Muscle layer of colon (tissue), 2 donors: Measurements from ENCODE around the gene RHEB.

Experiments
- H3K27ac ChIP-seq: one replicate; pipeline ENCODE4 v1.7.0; 2013; ENCODE audit warnings: low read depth, mild to moderate bottlenecking, low read length, moderate library complexity
- H3K27me3 ChIP-seq, 2 donors: one replicate each; pipeline ENCODE4 v1.7.0; 2013; ENCODE audit warnings: low read length in 2 of 2, mild to moderate bottlenecking in 2 of 2; ENCODE audit not compliant: insufficient read depth in 2 of 2, control insufficient read depth in 1 of 2
- H3K36me3 ChIP-seq: one replicate; pipeline ENCODE4 v1.7.0; 2013; ENCODE audit warnings: mild to moderate bottlenecking, low read length; ENCODE audit not compliant: insufficient read depth
- H3K4me1 ChIP-seq: one replicate; pipeline ENCODE4 v1.7.0; 2013; ENCODE audit warnings: mild to moderate bottlenecking, low read length; ENCODE audit not compliant: insufficient read depth
- H3K4me3 ChIP-seq, 2 donors: one replicate each; pipeline ENCODE4 v1.7.0; 2013; ENCODE audit warnings: low read length in 2 of 2, low read depth in 1 of 2, mild to moderate bottlenecking in 1 of 2, moderate library complexity in 1 of 2
- H3K9ac ChIP-seq: one replicate; pipeline ENCODE4 v1.7.0; 2013; ENCODE audit warnings: low read length
- H3K9me3 ChIP-seq: one replicate; pipeline ENCODE4 v1.7.0; 2013; ENCODE audit warnings: mild to moderate bottlenecking, low read length
- donor health status: abdominal sarcoma.
- donor health status: Adenocarcinoma of cecum.

The RHEB gene

DNA sequence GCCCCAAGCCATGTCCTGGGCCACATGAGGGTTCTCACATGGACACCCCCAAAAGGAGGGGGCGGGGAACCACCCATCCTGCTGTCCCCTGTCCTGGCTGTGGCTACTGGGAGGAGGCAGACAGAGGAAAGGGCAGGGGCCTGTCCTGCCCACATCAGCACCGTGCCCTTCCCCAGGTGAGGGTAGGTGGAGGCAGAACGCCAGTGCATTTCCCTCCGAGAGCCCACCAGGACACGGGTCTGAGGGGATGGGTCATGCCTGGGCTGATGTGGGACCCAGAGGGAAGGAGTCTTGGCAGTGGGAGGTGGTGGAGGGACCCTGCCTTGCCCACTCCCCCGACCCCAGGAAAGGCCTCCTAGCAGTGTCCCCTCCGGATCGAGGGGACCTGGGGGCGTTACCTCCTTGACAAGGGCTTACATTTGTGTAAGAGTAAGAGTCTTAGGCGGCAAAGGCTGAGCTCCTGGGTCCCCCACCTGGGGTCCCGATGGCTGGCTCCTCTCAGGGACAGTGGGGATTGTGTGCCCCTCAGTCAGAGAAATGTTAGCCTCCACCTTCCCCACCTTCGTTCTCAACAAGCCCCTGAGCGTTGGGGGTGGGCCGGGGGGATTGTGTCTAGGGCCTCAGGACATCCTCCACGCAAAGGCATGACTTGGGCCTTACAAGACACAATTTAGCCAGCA lies 85.8 kb downstream of the RHEB start:
- Histone ChIP-seq H3K27ac (no peak overlapping the region), H3K4me3 (no peak overlapping the region), H3K9me3 (no peaks in the 10 kb centered on the region), H3K4me1 (peaks cover 23% of the 10 kb centered on the region), H3K36me3 (no peaks in the 10 kb centered on the region), H3K9ac (no peak overlapping the region), H3K27me3 (no peaks in the 10 kb centered on the region)

DNA sequence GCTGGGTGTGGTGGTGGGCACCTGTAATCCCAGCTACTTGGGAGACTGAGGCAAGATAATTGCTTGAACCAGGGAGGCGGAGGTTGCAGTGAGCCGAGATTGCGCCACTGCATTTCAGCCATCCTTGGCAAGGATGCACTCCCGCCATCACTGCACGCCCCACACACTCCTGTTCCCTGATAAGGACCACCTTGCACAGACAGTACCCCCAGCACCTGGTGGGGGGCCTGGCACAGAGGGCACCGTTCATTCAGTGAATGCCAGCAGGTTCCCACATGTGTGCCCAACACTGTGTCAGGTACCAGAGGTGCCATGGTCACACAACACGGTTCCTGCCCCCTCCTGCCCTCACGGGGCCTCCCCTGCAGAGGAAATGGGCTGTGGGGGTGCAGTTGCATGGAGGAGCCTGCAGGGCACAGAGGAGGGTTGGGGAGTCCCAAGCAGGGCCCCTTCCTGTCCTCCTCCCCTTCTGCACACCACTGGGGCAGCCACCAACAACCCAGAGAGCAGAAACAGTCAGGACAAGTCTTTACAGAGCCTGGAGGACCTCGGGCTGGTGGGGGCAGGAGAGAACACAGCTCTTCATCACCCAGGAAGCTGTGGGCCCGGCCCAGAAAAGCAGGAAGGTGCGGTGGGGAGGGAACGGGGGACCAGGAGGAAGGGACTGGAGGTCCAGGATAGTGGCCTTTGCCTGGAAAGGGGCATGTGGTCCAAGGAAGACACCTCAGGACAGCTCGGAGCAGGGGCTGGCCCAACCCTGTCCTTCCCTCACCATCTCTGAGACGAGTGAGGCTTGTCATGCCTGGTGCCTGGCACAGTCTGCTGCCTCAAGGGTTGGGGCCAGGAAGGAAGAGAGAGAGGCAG lies 86.8 kb downstream of the RHEB start:
- no peaks in the 10 kb centered on the region for H3K27me3 ChIP-seq
- H3K27ac ChIP-seq, result no peak overlapping the region
- H3K9me3 ChIP-seq, result no peaks in the 10 kb centered on the region
- no peak overlapping the region for H3K4me3 ChIP-seq
- no peaks in the 10 kb centered on the region for H3K36me3 ChIP-seq
- H3K9ac ChIP-seq, result no peak overlapping the region
- H3K4me1 ChIP-seq, result peaks cover 23% of the 10 kb centered on the region

DNA sequence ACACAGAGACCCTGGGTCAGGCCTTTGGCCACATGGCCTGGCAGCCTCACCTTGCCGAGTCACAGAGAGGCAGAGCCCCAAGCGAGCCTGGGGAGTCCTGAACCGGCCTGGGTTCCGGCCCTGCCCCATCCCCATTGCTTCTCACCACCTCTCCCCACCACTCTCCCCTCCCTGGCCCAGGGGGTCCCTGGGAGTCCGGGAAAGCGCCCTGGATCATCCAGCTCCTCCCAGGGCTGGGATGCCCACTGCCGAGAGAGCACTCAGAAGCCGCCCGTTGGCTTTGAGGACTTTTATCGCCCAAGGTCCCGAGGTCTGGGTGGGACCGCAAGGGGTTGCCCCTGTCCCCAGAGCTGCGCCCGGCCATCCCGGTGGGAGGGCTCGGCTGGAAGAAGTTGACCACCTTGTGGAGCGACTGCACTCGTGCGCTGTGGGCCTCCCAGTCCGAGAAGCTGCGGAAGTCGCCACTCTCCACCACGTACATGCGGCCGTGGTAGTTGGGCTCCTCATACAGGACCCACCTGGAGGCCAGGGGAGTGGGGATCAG lies 87.9 kb downstream of the RHEB start:
- Histone ChIP-seq H3K9me3 (no peaks in the 10 kb centered on the region), H3K4me1 (peaks cover 14% of the 10 kb centered on the region), H3K27ac (no peak overlapping the region), H3K27me3 (no peaks in the 10 kb centered on the region), H3K4me3 (no peak overlapping the region), H3K36me3 (no peaks in the 10 kb centered on the region), H3K9ac (no peak overlapping the region)

DNA sequence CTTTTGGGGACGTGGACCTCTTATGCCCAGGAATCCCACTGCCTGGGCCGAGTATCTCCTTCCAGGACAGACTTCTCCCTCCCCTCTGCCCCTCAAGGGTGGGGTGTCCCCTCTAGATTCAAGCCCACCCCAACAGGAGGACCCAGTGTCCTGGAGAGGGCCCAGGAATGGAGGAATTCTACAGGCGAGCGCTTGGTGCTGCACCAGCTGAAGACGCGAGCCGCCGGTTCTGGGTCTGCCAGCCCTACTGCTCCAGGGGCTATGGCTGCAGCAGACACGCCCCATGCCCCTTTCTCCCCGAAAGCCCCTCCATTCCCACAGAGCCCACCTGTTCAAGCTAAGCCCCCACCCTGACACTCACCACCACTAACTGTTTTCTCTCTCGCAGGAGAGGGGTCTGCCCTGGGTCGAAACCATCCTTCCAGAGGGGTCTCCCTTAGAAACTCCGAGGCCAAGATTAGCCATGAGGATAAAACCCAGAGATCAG lies 88.4 kb downstream of the RHEB start:
- Histone ChIP-seq H3K9ac (no peak overlapping the region), H3K4me3 (no peak overlapping the region), H3K4me1 (peaks cover 9% of the 10 kb centered on the region), H3K36me3 (no peaks in the 10 kb centered on the region), H3K27ac (no peak overlapping the region), H3K27me3 (no peaks in the 10 kb centered on the region), H3K9me3 (no peaks in the 10 kb centered on the region)

DNA sequence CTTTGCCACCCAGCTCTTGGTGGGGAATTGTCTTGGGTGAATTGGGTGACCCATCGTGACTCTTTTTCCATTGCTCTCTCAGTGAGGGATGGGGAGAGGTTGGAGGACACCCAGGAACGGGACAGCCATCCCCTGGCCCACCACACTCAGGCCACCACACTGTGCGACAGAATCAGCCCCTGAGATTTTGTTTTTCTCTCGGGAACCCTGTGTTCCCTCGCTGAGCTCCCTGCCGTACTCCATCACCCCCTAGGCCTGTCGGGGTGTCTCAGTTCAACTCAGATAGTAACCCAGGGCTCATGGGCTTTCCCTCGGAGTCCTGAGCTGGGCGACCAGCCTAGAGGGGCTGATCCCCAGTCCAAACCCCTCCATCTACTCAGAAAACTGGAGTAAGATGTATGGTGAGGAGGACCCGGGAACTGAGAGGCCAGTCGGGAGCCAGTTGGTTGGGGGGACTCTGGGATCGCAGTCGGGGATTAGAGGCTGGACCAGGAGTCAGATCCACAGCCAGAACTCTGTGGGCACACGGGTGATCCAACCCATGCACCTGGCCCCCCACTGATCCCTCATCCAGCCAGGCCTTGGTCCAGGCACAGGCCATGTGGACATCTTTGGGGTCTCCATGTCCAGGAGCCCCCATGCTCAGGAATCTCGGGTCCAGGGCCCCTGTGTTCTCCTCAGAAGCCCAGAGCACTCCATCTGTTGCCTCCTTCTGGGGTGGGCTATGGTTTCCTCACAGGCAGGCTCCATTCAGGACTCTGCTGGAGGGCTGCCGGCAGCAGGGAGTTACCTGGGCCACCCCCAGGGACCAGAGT lies 89.1 kb downstream of the RHEB start:
- H3K27me3 ChIP-seq, result no peaks in the 10 kb centered on the region
- H3K9me3 ChIP-seq, result no peaks in the 10 kb centered on the region
- H3K27ac ChIP-seq, result no peak overlapping the region
- no peaks in the 10 kb centered on the region for H3K36me3 ChIP-seq
- H3K4me1 ChIP-seq, result peaks cover 7% of the 10 kb centered on the region
- H3K4me3 ChIP-seq, result no peak overlapping the region
- no peak overlapping the region for H3K9ac ChIP-seq

DNA sequence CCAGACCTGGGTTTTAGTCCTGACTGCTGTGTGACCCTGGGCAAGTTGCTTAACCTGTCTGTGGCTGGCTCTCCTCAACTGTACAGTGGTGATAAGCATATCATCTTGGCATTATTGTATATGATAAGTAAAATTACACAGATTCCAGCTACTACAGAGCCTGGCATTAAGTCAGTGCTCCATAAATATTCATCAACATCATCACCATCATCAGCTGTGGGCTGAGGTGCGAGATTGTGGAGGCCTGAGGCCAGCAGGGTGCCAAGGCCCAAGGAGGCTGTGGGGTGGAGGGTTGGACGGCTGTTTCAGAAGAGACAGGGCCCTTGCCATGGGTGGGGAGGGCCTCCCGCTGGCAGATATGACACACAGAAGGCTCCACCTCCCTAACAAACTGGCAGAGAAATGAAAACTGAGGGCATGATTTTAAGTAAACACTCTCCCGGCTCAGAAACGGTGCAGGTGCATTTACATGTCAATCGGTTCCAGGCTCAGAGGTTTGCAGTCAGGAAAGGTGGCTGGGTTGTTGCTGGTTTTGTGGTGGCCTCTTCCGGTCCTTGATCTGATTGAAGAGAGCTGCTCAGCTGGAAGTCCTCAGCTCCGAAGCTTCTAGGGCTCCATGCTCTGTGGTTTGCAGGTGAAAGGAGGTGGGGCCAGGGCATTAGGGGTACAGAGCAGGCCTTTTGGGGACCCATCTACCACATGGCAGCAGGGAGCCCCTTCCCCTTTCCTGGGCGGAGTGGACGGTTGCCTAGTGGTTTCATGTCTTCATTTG lies 89.9 kb downstream of the RHEB start:
- no peaks in the 10 kb centered on the region for H3K27me3 ChIP-seq
- no peak overlapping the region for H3K4me3 ChIP-seq
- H3K9me3 ChIP-seq, result no peaks in the 10 kb centered on the region
- H3K9ac ChIP-seq, result no peak overlapping the region
- peaks cover 7% of the 10 kb centered on the region for H3K4me1 ChIP-seq
- no peaks in the 10 kb centered on the region for H3K36me3 ChIP-seq
- H3K27ac ChIP-seq, result no peak overlapping the region

DNA sequence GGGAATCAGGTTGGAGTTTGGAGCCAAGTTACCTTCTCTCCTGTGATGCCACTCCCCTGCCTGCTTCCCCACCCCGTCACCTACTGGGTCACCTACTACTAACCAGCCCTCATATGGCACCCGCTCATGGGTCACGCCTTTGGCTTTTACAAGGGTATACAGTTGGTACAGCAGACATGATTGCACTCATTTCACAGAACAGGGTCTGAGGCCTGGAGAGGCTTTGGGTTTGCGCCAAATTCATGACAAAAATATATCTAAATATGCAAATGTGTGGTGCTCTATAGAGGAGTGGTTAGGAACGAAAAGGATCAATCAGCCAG lies 90.5 kb downstream of the RHEB start:
- H3K4me3 ChIP-seq, result no peak overlapping the region
- no peak overlapping the region for H3K27ac ChIP-seq
- H3K9me3 ChIP-seq, result no peaks in the 10 kb centered on the region
- H3K36me3 ChIP-seq, result no peaks in the 10 kb centered on the region
- H3K4me1 ChIP-seq, result peaks cover 7% of the 10 kb centered on the region
- H3K9ac ChIP-seq, result no peak overlapping the region
- no peaks in the 10 kb centered on the region for H3K27me3 ChIP-seq

DNA sequence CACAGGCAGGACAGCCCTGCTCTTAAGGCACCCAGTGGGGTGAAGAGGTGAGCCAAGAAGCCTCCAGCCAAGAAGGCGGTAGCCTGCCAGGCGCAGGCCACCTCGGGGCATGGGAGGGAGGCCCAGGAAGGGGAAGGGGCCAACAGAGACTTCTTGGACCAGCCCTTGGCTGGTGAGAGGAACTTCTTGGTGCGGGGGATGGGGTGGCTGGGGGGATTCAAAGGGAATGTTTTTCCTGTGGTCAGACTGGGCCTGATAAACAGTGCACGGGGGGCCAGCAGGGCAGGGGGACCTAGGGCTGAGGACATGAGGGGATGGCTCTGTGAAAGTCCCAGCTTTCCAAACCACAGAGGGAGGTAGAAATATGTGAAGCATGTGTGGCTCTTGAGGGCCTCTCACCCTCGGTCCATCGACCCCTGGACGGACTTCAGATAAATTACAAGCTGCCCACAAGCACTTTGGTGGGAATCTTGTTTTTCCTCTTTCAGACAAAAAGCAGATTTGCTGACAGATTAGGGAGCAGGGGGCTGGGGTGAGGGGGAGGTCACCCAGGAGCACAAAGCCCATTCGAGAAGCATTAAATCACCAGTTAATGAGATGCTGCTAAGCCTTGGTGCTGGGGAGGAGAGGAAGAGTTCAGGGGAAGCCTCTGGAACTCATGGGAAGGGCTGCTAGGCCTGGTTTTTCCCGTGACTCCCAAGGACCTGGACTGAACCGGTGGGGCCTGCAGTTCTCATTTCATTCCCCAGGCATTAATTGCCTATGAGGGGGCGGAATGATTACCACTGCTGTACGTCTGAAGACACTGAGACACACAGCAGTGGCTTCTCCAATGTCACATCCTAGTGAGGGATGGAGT lies 91.1 kb downstream of the RHEB start:
- Histone ChIP-seq H3K36me3 (no peaks in the 10 kb centered on the region), H3K9me3 (no peaks in the 10 kb centered on the region), H3K4me1 (peaks cover 7% of the 10 kb centered on the region), H3K4me3 (no peak overlapping the region), H3K27me3 (no peaks in the 10 kb centered on the region), H3K9ac (no peak overlapping the region), H3K27ac (no peak overlapping the region)

DNA sequence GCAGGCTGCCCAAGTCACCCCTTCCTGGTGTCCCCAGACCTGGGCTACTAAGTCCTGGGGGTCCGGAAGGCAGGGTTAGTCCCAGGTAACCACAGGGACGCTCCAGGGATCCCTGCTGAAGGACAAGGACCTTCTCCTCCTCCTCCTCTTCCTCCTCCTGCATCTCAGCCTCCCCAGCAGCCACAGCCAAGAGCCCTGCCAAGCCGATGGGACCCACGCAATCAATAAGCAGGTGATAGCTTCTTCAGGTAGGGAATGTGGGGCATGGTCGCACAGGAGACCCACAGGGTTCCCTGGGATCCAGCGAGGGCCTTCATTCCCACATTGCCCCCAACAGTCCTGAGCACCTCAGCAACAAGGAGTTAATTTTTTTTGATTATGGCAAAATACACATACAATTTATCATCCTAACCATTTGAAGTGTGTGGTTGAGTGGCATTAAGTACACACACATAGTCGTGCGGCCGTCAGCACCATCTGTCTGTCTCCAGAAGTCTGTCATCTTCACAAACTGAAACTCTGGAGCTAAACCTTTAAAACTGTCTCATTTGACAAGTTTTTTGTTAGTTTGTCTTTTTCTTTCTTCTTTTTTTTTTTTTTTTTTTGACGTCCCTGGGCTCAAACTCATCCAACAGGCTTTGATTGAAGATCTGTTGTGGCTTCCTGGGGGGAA lies 91.9 kb downstream of the RHEB start:
- Histone ChIP-seq H3K4me3 (no peak overlapping the region), H3K9me3 (no peaks in the 10 kb centered on the region), H3K9ac (no peak overlapping the region), H3K27ac (no peak overlapping the region), H3K27me3 (no peaks in the 10 kb centered on the region), H3K36me3 (no peaks in the 10 kb centered on the region), H3K4me1 (peaks cover 7% of the 10 kb centered on the region)
